Activated naive CD8-positive, alpha-beta T cell treated with anti-CD3 and anti-CD28 coated beads, Interleukin-2, amount 10 ng/mL, durations not matched to agents 7 days and 5 days (primary cell): ENCODE results near the gene TOPAZ1. TPM values are rescaled to one million over a fixed set of nuclear protein-coding genes. Genes with fewer than 3 reads are reported as not detected.

Experiments used
- ATAC-seq: fragments of 150-1000 bp; cut with Tn5 transposase; one replicate; pipeline ENCODE4 v1.10.0; 2021; ENCODE audit warnings: low read depth, moderate library complexity
- POLR2A ChIA-PET: fragments of 350-600 bp; sonication (Branson Sonifier 250); formaldehyde crosslinking; loops from one replicate; lab custom pipeline; 2021; ENCODE audit warnings: antibody characterized with exemption; lab: Charles Lee
- DNase-seq: peaks from one replicate; pipeline ENCODE4 v3.0.0; 2021
- H3K27ac Mint-ChIP-seq: one replicate; pipeline ENCODE4 v1.8.0; 2022; ENCODE audit warnings: mild to moderate bottlenecking, mixed read lengths
- H3K27me3 Mint-ChIP-seq: one replicate; pipeline ENCODE4 v1.8.0; 2022; ENCODE audit warnings: mild to moderate bottlenecking, moderate library complexity, mixed read lengths
- H3K36me3 Mint-ChIP-seq: one replicate; pipeline ENCODE4 v1.8.0; 2021; ENCODE audit warnings: mild to moderate bottlenecking, mixed read lengths
- H3K4me1 Mint-ChIP-seq: one replicate; pipeline ENCODE4 v1.8.0; 2021; ENCODE audit warnings: mixed read lengths
- H3K4me3 Mint-ChIP-seq: one replicate; pipeline ENCODE4 v1.8.0; 2022; ENCODE audit warnings: mild to moderate bottlenecking, moderate library complexity, mixed read lengths
- H3K9me3 Mint-ChIP-seq: one replicate; pipeline ENCODE4 v1.8.0; 2021; ENCODE audit warnings: mixed read lengths
- total RNA-seq, 2 experiments: library from RNA; stranded (reverse); gene quantifications; one replicate each; pipeline ENCODE4 v1.2.3, GENCODE V29; 2021

Gene TOPAZ1
- total RNA-seq, 2 experiments from 2014 or later, result not detected

DNA sequence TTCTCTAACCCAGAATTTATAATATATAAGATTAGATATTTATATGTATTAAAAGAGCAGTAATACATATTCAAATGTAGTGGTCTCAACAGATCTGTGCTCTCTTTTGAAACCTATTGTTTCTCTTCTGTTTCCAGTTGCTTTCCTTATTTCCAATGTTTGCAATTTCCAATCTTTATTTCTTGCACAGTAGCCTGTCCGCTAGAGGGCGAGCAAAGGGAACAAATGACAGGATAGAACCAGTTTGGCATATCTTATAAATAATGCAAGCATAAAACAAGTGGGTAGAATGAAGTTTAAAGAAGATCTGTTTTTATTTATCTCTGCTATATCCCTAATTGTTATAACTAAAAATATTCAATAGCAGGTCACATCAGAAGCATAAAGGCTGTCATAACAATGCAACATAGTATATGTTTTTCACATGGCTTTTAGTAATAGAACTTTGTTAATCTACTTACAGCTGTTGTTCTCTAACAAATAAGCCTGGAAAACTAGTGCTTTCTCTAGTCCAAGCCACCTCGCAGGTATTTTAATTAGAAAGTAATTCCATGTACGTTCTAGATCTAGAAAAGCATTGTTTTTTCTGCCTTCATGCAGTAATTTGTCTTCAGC lies 81.8 kb downstream of the TOPAZ1 start:
- H3K36me3 Mint-ChIP-seq, result no peaks in the 10 kb centered on the region
- POLR2A ChIA-PET, result interaction anchor here (1.6 kb wide), 1 partner anchor 187 kb away, joined by 4 read pairs; no protein-coding TSS in a partner anchor
- H3K4me3 Mint-ChIP-seq, result no peak overlapping the region
- ATAC-seq (no peak), DNase-seq (no peak)
- H3K27ac Mint-ChIP-seq, result no peak overlapping the region
- no peaks in the 10 kb centered on the region for H3K9me3 Mint-ChIP-seq
- H3K4me1 Mint-ChIP-seq, result peaks cover 3% of the 10 kb centered on the region
- H3K27me3 Mint-ChIP-seq, result peaks cover 30% of the 10 kb centered on the region

DNA sequence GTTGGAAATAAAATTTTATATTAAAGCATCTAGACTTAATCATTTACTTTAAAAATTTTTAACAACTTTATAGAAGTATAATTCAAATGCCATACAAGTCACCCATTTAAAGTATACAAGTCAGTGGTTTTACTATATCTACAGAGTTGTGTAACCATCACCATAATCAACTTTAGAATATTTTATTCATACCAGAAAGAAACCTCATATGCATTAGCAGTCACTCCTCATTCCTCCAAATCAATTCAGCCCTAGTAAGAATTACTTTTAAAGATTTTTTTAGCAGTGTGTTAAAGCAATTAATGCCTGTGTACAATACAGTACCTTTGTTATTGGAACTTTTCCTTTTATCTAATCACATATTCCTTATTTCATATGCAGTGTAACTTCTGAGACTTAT lies 82.9 kb downstream of the TOPAZ1 start:
- Mint-ChIP-seq H3K4me1 (no peaks in the 10 kb centered on the region), H3K27me3 (peaks cover 30% of the 10 kb centered on the region), H3K36me3 (no peaks in the 10 kb centered on the region), H3K27ac (no peak overlapping the region), H3K4me3 (no peak overlapping the region), H3K9me3 (no peaks in the 10 kb centered on the region)
- ATAC-seq (no peak), DNase-seq (no peak)
- POLR2A ChIA-PET, result interaction anchor here (1.6 kb wide), 1 partner anchor 186 kb away, joined by 4 read pairs; no protein-coding TSS in a partner anchor

DNA sequence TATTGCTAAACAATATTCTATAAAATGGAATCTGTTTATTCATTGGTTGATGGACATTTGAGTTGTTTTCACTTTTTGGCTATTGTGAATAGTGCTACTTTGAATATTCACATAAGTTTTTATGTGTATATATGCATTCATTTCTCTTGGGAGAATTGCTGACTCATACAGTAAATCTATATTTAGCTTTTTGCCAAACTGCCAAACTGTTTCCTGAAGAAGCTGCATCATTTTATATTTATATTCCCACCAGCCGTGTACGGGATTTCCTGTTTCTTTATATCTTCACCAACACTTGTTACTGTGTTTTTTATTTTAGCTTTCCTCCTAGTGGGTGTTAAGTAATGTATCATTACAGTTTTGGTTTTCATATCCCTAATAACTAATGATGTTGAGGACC lies 84.3 kb downstream of the TOPAZ1 start:
- no peaks in the 10 kb centered on the region for H3K9me3 Mint-ChIP-seq
- no peak overlapping the region for H3K4me3 Mint-ChIP-seq
- H3K4me1 Mint-ChIP-seq, result no peaks in the 10 kb centered on the region
- POLR2A ChIA-PET, result no interaction called here
- no peak for ATAC-seq
- no peaks in the 10 kb centered on the region for H3K36me3 Mint-ChIP-seq
- DNase-seq, result no peak
- no peak overlapping the region for H3K27ac Mint-ChIP-seq
- H3K27me3 Mint-ChIP-seq, result peaks cover 23% of the 10 kb centered on the region

DNA sequence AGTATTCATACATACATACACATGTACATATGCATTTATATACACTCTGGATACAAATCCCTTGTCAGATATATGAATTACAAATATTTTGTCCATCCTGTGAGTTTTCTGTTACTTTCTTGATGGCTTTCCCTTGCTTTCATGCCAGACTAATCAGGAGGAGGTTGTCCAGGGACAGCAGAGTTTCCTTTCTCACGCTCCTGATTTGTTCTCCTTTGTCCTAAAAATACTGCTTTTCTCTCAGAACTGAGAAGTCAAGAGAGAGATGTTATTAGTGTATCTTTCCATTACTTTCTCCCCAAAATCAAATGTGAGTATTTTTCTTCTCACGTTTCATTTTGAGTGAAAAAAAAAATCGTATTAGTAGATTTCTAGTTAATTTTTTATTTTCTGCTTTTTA lies 84.8 kb downstream of the TOPAZ1 start:
- H3K4me3 Mint-ChIP-seq, result no peak overlapping the region
- H3K4me1 Mint-ChIP-seq, result no peaks in the 10 kb centered on the region
- POLR2A ChIA-PET, result no interaction called here
- DNase-seq (no peak), ATAC-seq (no peak)
- H3K27me3 Mint-ChIP-seq, result peaks cover 23% of the 10 kb centered on the region
- H3K36me3 Mint-ChIP-seq, result no peaks in the 10 kb centered on the region
- H3K27ac Mint-ChIP-seq, result no peak overlapping the region
- no peaks in the 10 kb centered on the region for H3K9me3 Mint-ChIP-seq

DNA sequence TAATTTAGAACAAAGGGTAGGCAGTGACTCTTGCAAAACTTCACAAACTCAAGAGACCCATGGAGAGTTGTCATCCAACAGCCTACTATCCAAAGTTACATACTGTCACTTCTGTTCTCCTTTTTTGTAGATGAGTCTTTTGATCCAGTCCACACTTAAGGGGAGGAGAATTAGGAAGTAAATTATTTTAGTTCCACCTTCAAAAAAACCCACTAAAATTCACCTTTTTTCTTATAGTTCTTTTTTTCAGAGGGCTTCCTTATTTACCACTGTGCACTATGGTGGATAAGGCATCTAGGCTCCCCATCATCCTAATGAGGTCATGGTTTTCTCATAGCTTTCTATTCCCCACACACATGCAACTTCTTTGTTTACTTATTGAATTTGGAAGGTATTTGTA lies 88.3 kb downstream of the TOPAZ1 start:
- Mint-ChIP-seq H3K4me1 (no peaks in the 10 kb centered on the region), H3K27ac (no peak overlapping the region), H3K4me3 (no peak overlapping the region), H3K9me3 (no peaks in the 10 kb centered on the region), H3K27me3 (peaks cover 25% of the 10 kb centered on the region), H3K36me3 (no peaks in the 10 kb centered on the region)
- ATAC-seq (no peak), DNase-seq (no peak)
- POLR2A ChIA-PET, result no interaction called here

DNA sequence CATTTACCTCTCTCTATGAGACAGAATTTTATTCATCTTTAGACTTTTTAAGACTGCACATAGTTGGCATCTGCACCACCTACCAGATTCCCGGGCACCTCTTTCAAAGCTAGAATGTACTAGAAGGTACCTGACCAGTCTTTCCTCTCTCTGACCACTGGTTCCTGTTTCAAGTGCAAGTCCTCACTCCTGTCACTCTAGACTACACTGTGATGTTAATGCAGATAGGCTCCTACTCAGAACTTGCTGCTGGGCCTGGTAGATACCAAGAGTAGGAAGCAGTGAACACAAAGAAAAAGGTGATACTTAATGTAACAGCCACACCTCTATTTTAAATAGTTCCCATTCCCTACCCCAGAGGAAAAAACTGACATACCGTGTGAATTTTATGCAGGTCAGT lies 88.8 kb downstream of the TOPAZ1 start:
- Mint-ChIP-seq H3K9me3 (no peaks in the 10 kb centered on the region), H3K27ac (no peak overlapping the region)

DNA sequence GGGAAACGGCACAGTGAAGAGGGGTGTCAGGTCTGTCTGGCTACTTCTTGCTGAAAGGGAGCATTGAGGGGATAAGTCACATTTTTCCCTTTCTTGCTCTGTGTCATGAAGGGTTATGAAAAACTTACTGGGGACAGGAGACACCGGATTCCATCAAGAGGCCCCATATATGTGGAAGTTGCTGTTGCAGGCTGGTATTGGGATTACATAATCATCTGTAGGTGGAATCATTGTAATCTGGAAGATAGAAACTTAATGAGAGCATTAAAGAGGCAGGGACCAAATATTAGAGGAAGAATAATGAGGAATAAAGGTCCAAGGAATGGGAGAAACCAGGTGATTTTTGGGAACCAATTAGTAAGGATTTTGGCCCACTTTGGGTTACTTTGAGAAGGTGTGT lies 92.6 kb downstream of the TOPAZ1 start:
- Mint-ChIP-seq H3K4me1 (peaks cover 5% of the 10 kb centered on the region), H3K4me3 (no peak overlapping the region), H3K9me3 (no peaks in the 10 kb centered on the region), H3K27me3 (peaks cover 16% of the 10 kb centered on the region), H3K27ac (no peak overlapping the region), H3K36me3 (no peaks in the 10 kb centered on the region)
- ATAC-seq, result no peak
- DNase-seq, result no peak
- POLR2A ChIA-PET, result no interaction called here

More for the DNA sequence above, 88.8 kb downstream of the TOPAZ1 start:
- ATAC-seq (no peak), DNase-seq (no peak)
- Mint-ChIP-seq H3K36me3 (no peaks in the 10 kb centered on the region), H3K4me1 (no peaks in the 10 kb centered on the region), H3K4me3 (no peak overlapping the region), H3K27me3 (peaks cover 24% of the 10 kb centered on the region)
- POLR2A ChIA-PET, result no interaction called here

DNA sequence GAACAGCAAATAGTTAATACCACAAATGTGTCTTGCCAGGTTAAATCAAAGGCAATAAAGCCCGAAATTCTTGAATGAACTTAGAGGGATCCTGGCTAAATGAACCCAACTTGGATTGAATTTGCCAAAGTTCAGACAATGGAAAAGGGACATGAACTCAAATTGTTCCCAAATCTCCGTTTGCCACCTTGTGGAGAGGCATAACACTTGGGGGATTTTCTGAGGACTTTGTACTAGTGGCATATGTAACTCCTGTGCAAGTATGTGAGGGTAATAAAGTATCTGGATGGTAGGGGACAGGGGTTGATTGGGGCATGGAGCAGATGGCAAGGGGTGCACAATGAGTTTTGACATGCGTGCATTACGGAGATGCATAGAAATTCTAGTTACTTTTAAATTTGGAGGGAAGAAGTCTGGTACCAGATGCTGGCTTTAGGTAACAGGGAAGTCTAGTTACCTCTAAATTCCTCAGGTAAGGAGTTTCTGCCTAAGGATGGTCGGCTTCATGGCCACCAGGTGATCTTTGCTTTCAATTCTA lies 95.6 kb downstream of the TOPAZ1 start:
- peaks cover 3% of the 10 kb centered on the region for H3K36me3 Mint-ChIP-seq
- POLR2A ChIA-PET, result interaction anchor here (0.6 to 3.6 kb wide), 6 partner anchors 98 to 424 kb away, joined by 3 to 29 read pairs (median 9); partner anchors contain the start of genes KIAA1143, KIF15 and ZNF445
- H3K27me3 Mint-ChIP-seq, result peaks cover 11% of the 10 kb centered on the region
- ATAC-seq, result no peak
- no peak for DNase-seq
- H3K4me1 Mint-ChIP-seq, result peaks cover 13% of the 10 kb centered on the region
- no peaks in the 10 kb centered on the region for H3K9me3 Mint-ChIP-seq
- H3K27ac Mint-ChIP-seq, result peak overlapping the region; percentile 98
- H3K4me3 Mint-ChIP-seq, result peak overlapping the region; percentile 97

DNA sequence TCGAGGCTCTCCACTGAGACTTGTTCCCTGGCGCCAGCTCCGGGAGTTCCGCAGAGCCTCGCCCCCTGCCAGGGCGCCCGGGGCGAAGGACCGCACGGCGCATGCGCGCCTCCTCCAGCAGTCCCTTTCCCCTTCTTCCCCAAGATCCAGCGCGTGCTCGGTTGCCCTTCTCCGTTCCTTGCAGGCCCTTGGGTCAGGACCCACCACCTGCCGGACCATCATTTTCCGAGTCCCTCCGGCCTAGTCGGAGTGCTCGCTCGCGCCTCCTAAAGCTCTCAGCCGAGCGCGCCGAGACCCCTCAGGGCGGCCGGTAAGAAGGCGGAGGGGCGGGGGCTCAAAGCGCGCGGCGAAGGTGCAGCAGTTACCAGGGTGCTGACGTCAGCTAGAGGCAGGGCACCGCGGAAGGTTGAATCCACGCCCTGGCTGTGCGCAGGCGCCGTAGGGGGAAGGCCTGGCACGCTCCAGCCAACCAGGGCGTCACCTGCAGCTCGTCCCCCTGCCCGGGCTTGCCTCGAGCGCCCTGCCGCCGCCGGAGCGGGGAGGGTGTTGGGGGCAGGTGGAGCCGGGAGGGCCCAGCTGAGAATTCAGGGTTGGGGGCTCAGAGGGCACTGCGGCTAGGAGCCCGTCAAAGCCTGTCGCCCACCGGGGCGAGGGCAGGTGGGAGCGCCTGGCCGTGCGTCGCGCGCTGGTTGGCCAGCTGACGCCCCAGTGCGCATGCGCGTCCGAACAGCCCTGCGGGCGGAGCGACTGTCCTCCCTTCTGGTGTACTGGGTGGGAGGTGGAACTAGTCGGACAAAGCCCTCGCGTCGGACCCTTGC lies 96.5 kb downstream of the TOPAZ1 start, which contains the start of gene TCAIM:
TCAIM (plus strand) TSS at position 757 of the 818 bp plus-strand sequence. CDS start 16,017 bp downstream, outside the sequence.
- POLR2A ChIA-PET, result interaction anchor here (0.6 to 3.6 kb wide), 10 partner anchors 99 to 648 kb away, joined by 3 to 29 read pairs (median 5); partner anchors contain the start of genes KIAA1143, KIF15, ZKSCAN7 and ZNF197
- Mint-ChIP-seq H3K4me1 (peaks cover 13% of the 10 kb centered on the region), H3K27me3 (peaks cover 7% of the 10 kb centered on the region), H3K36me3 (peaks cover 5% of the 10 kb centered on the region), H3K4me3 (peak within 1 kb of the TSS; percentile 97), H3K9me3 (no peaks in the 10 kb centered on the region), H3K27ac (peak within 1 kb of the TSS; percentile 98)
- DNase-seq (peak; percentile 98), ATAC-seq (peak; percentile 98)

DNA sequence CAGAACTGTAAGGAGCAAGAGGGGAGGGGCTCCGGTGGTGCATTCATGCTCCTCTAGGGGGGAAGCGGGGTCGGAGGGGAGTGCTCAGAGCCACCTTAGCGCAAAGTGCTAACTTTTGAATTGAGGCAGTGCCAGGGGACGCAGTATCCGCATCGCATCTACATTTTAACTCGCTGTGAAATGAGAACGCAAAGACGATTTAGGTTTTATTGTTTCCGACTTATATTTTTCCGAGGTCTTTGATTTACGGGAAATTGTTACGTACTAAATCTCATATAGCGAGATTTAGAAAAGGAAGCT lies 97.1 kb downstream of the TOPAZ1 start:
- ATAC-seq, result no peak
- Mint-ChIP-seq H3K9me3 (no peaks in the 10 kb centered on the region), H3K27me3 (peaks cover 2% of the 10 kb centered on the region), H3K27ac (peak overlapping the region; percentile 98), H3K4me1 (peaks cover 13% of the 10 kb centered on the region), H3K36me3 (peaks cover 5% of the 10 kb centered on the region), H3K4me3 (peak overlapping the region; percentile 97)
- POLR2A ChIA-PET, result interaction anchor here (0.6 to 3.6 kb wide), 10 partner anchors 101 to 648 kb away, joined by 3 to 29 read pairs (median 4); partner anchors contain the start of genes ZKSCAN7, ZNF197 and ZNF445
- no peak for DNase-seq

DNA sequence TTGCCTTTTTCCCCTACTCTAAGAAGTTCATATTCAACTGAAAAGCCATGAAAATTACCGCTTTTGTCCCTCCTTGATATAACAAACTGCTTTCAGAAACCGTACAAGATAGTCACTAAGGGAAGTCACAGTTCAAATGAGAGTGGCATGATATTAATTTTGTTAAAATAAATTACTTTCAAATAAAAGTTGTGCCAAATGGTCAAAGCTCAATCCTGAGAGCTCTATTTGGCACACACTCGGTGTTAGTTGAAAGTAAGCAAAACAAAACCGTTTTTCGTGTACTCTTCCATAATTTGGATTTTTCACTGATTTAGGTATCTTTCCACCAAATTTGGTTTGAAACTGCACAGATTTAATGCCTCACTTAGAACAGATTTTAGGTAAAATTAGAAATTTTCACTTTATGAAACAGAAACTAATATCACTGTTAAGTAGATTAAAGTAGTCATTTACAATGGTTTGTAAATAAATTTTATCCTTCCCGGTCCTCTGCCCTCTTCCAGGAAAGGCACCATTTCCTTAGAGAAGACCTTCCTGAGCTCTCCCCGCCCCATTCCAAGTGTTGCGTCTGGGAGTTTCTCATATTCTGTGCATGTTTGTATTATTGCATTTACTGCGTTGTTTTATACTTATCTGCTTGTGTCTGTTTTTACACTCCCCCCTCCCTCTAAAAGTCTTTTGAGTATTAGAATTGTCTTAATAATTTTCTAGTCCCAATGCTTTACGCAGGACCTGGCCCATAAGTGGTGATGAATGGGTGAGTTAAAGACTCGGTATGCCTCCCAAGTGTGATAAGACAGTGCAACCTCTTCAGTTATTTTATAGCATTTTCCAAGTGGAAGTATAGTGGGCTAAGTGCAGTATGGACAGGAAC lies 97.7 kb downstream of the TOPAZ1 start:
- POLR2A ChIA-PET, result interaction anchor here (0.6 to 3.6 kb wide), 5 partner anchors 101 to 171 kb away, joined by 3 to 29 read pairs (median 12); partner anchors contain the start of gene ZNF445
- H3K27me3 Mint-ChIP-seq, result peaks cover 2% of the 10 kb centered on the region

DNA sequence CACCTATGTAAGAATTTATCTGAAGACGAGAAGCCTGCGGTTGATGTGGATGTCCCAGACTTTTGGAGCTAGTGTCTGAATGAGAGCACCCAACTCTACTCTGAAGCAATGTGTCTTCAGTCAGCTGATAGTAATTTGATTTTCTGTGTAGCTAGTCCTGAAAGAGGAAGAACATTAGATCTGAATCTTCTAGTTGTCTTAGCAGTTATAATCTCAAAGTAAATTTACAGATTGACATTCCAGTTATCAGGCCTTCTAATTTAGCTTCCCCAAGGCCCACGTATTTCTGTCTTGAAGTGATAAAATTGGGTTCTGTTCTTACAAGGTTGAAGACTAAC lies 98.3 kb downstream of the TOPAZ1 start:
- H3K36me3 Mint-ChIP-seq, result peaks cover 8% of the 10 kb centered on the region
- H3K4me1 Mint-ChIP-seq, result peaks cover 13% of the 10 kb centered on the region
- H3K9me3 Mint-ChIP-seq, result no peaks in the 10 kb centered on the region
- H3K27ac Mint-ChIP-seq, result no peak overlapping the region
- DNase-seq (no peak), ATAC-seq (no peak)
- no peaks in the 10 kb centered on the region for H3K27me3 Mint-ChIP-seq
- POLR2A ChIA-PET, result interaction anchor here (3.6 kb wide), 1 partner anchor 171 kb away, joined by 27 read pairs; no protein-coding TSS in a partner anchor
- H3K4me3 Mint-ChIP-seq, result peak overlapping the region; percentile 97

More for the DNA sequence above, 97.7 kb downstream of the TOPAZ1 start:
- ATAC-seq, result no peak
- Mint-ChIP-seq H3K4me1 (peaks cover 13% of the 10 kb centered on the region), H3K27ac (peak overlapping the region; percentile 98), H3K36me3 (peaks cover 5% of the 10 kb centered on the region), H3K4me3 (peak overlapping the region; percentile 97), H3K9me3 (no peaks in the 10 kb centered on the region)
- DNase-seq, result no peak
